LHCN-M2 (cell line): ENCODE results near the gene RHOA. TPM values are rescaled to one million over a fixed set of nuclear protein-coding genes. Genes with fewer than 3 reads are reported as not detected.
A peak's percentile ranks its signal among the peaks of the same experiment; 100 is the strongest.
"Not testable (repeated sequence)": the region's sequence is repeated elsewhere in the genome, so short reads cannot be mapped to it uniquely, and the experiment has no call there.

Source experiments
- DNase-seq: peaks from one replicate; pipeline ENCODE4 v3.0.0-alpha.2; 2012; ENCODE audit warnings: low read depth
- total RNA-seq: library from RNA; depleted of rRNA; stranded (reverse); fragments of >200 nt; gene quantifications from 2 replicates; pipeline ENCODE4 v1.2.3, GENCODE V29; 2014; rRNA removed

Gene RHOA
- total RNA-seq, 1 experiment from 2014 or later: 706 TPM

- DNase-seq: not testable (repeated sequence)
These were observed 83.4 kb downstream of the RHOA start for GRCh38 chr3:49328350-49328749.

- no peak for DNase-seq
These were observed 84.3 kb downstream of the RHOA start for GRCh38 chr3:49327485-49327884.

GRCh38 chr3:49324768-49325167 lies 87.0 kb downstream of the RHOA start:
- no peak for DNase-seq

- DNase-seq: no peak
These were observed 94.9 kb downstream of the RHOA start for GRCh38 chr3:49316696-49317457.

- DNase-seq: peak; percentile 77
These were observed 97.7 kb downstream of the RHOA start for GRCh38 chr3:49313896-49314688.

GRCh38 chr3:49311283-49311682 lies 100.5 kb downstream of the RHOA start:
- no peak for DNase-seq

GRCh38 chr3:49310677-49311076 lies 101.1 kb downstream of the RHOA start:
- no peak for DNase-seq

Other genes starting within 250 kb of the RHOA start
- 43.7 and 44.3 TPM in 2 replicates for gene CCDC71, start 245.6 kb downstream of the RHOA start, total RNA-seq
- gene KLHDC8B, start 240.4 kb downstream of the RHOA start, total RNA-seq: 17.1 and 19.1 TPM in 2 replicates
- gene C3orf62, start 134.7 kb downstream of the RHOA start, total RNA-seq: 0.71 and 1.3 TPM in 2 replicates
- gene USP4, start 71.9 kb downstream of the RHOA start, total RNA-seq: 8.5 and 11.0 TPM in 2 replicates
- gene GPX1, start 53.6 kb downstream of the RHOA start, total RNA-seq: 377 and 434 TPM in 2 replicates
- gene TCTA, start 447 bp upstream of the RHOA start, total RNA-seq: 43.2 and 50.1 TPM in 2 replicates
- gene AMT, start 10.5 kb upstream of the RHOA start, total RNA-seq: 0.11 and 0.71 TPM in 2 replicates
- 3.4 and 7.2 TPM in 2 replicates for gene NICN1, start 17.3 kb upstream of the RHOA start, total RNA-seq
- 60.9 and 90.8 TPM in 2 replicates for gene DAG1, start 58.3 kb upstream of the RHOA start, total RNA-seq
- 0.13 and 0.17 TPM in 2 replicates for gene BSN, start 142.5 kb upstream of the RHOA start, total RNA-seq